CD14-positive monocyte (primary cell): ENCODE data around the gene ACE. TPM values are rescaled to one million over a fixed set of nuclear protein-coding genes. Genes with fewer than 3 reads are reported as not detected.

ENCODE experiments used
- DNase-seq, 3 donors: peaks; one replicate each; pipeline ENCODE4 v3.0.0-alpha.2; 2011 to 2022
- H2AFZ ChIP-seq: 2 replicates; pipeline ENCODE4 v1.6.0; 2012; ENCODE audit warnings: mild to moderate bottlenecking, low read depth, low read length, inconsistent platforms; ENCODE audit not compliant: insufficient read depth, poor library complexity, severe bottlenecking
- H3K27ac ChIP-seq, 2 donors: 1 replicate in 1 of 2; 2 replicates in 1 of 2; pipeline ENCODE4 v1.5.1; 2012 to 2013; ENCODE audit warnings: low read length in 2 of 2, control low read depth in 1 of 2, inconsistent platforms in 1 of 2, low read depth in 1 of 2, mild to moderate bottlenecking in 1 of 2
- H3K27me3 ChIP-seq, 2 donors: one replicate each; pipeline versions ENCODE4 v1.6.0 to v1.6.1; 2011 to 2013; ENCODE audit warnings: low read length in 2 of 2; ENCODE audit not compliant: control insufficient read depth in 2 of 2, insufficient read depth in 2 of 2
- H3K36me3 ChIP-seq, 2 donors: replicated peaks in 1 of 2; 1 replicate in 1 of 2; 2 replicates in 1 of 2; pipeline versions ENCODE4 v1.5.1 to v1.6.1; 2012 to 2013; ENCODE audit warnings: low read length in 2 of 2, control low read depth in 1 of 2, inconsistent platforms in 1 of 2, mild to moderate bottlenecking in 1 of 2; ENCODE audit not compliant: insufficient read depth in 2 of 2, control insufficient read depth in 1 of 2
- H3K4me1 ChIP-seq, 2 donors: 1 replicate in 1 of 2; 2 replicates in 1 of 2; pipeline versions ENCODE4 v1.5.1 to v1.6.1; 2012 to 2013; ENCODE audit warnings: low read length in 2 of 2, control low read depth in 1 of 2, inconsistent platforms in 1 of 2, mild to moderate bottlenecking in 1 of 2, moderate library complexity in 1 of 2; ENCODE audit not compliant: insufficient read depth in 2 of 2, control insufficient read depth in 1 of 2
- H3K4me2 ChIP-seq: replicated peaks from 2 replicates; pipeline ENCODE3; 2012; ENCODE audit warnings: low read length, moderate library complexity, mild to moderate bottlenecking; ENCODE audit not compliant: poor library complexity, severe bottlenecking; ENCODE audit errors: extremely low read depth
- H3K4me3 ChIP-seq, 3 experiments: fragments of 200-600 bp in 1 of 3; sonication (generic) in 1 of 3; replicated peaks in 1 of 3; 1 replicate in 2 of 3; 2 replicates in 1 of 3; pipeline ENCODE4 v1.5.1; 2011 to 2013; ENCODE audit warnings: low read length in 3 of 3, mild to moderate bottlenecking in 3 of 3, control low read depth in 2 of 3, low read depth in 2 of 3, inconsistent platforms in 1 of 3, moderate library complexity in 1 of 3
- H3K79me2 ChIP-seq: 2 replicates; pipeline ENCODE4 v1.6.0; 2012; ENCODE audit warnings: mild to moderate bottlenecking, control low read depth, inconsistent platforms, low read length, moderate library complexity; ENCODE audit not compliant: insufficient read depth
- H3K9ac ChIP-seq: 2 replicates; pipeline ENCODE4 v1.6.0; 2017; ENCODE audit warnings: low read length, mild to moderate bottlenecking; ENCODE audit not compliant: insufficient read depth, poor library complexity, severe bottlenecking
- H3K9me3 ChIP-seq, 2 donors: replicated peaks in 1 of 2; 1 replicate in 1 of 2; 2 replicates in 1 of 2; pipeline versions ENCODE4 v1.5.1 to v1.6.1; 2012 to 2013; ENCODE audit warnings: low read length in 2 of 2, control low read depth in 1 of 2; ENCODE audit not compliant: control insufficient read depth in 1 of 2, insufficient read depth in 1 of 2
- H4K20me1 ChIP-seq: 2 replicates; pipeline ENCODE4 v1.6.0; 2012; ENCODE audit warnings: mild to moderate bottlenecking, low read length, control low read depth, moderate library complexity; ENCODE audit not compliant: insufficient read depth
- H3K27ac Mint-ChIP-seq, 7 donors: one replicate each; pipeline ENCODE4 v1.8.0; 2020; ENCODE audit warnings: mild to moderate bottlenecking in 7 of 7, mixed read lengths in 7 of 7, moderate library complexity in 6 of 7, inconsistent platforms in 2 of 7
- H3K27me3 Mint-ChIP-seq, 3 donors: one replicate each; pipeline ENCODE4 v1.8.0; 2021 to 2022; ENCODE audit warnings: low read depth in 3 of 3, mild to moderate bottlenecking in 3 of 3, mixed read lengths in 3 of 3, moderate library complexity in 3 of 3, inconsistent platforms in 1 of 3
- H3K36me3 Mint-ChIP-seq, 2 donors: one replicate each; pipeline ENCODE4 v1.8.0; 2020; ENCODE audit warnings: mixed read lengths in 2 of 2, inconsistent platforms in 1 of 2, mild to moderate bottlenecking in 1 of 2
- H3K4me1 Mint-ChIP-seq: one replicate; pipeline ENCODE4 v1.8.0; 2020; ENCODE audit warnings: mild to moderate bottlenecking, mixed read lengths
- H3K4me3 Mint-ChIP-seq, 2 donors: one replicate each; pipeline ENCODE4 v1.8.0; 2020; ENCODE audit warnings: mild to moderate bottlenecking in 2 of 2, mixed read lengths in 2 of 2, moderate library complexity in 1 of 2
- H3K9me3 Mint-ChIP-seq, 7 donors: one replicate each; pipeline ENCODE4 v1.8.0; 2020 to 2022; ENCODE audit warnings: mixed read lengths in 7 of 7, mild to moderate bottlenecking in 6 of 7, moderate library complexity in 6 of 7, inconsistent platforms in 2 of 7
- CTCF ChIP-seq: fragments of 200-600 bp; IDR thresholded peaks from one replicate; pipeline ENCODE4 v1.8.0; 2022; ENCODE audit warnings: antibody characterized with exemption, mild to moderate bottlenecking
- WGBS: methylation state at CpG from one replicate; pipeline ENCODE4 v1.1.5; 2013; ENCODE audit warnings: missing lambda C conversion rate; ENCODE audit not compliant: insufficient coverage; 5-methylcytosine and 5-hydroxymethylcytosine counted together
- intact Hi-C, 2 donors: fragments of 100-400 bp; cut with micrococcal nuclease; formaldehyde crosslinking; loops; one replicate each; pipeline versions ENCODE4 v1.15.0 to v1.15.1; 2023
- polyA plus RNA-seq, 3 donors: library from polyadenylated mRNA; depleted of rRNA in 1 of 3; unstranded in 2 of 3; stranded (reverse) in 1 of 3; fragments of 300-500 nt in 2 of 3; fragments of >200 nt in 1 of 3; fragmentation: Illumina TruSeq in 2 of 3; gene quantifications; 1 replicate in 2 of 3; 2 replicates in 1 of 3; pipeline ENCODE4 v1.2.3, GENCODE V29; 2012 to 2021

ACE gene
- polyA plus RNA-seq, 3 donors = 0.55 TPM; not detected in 2

GRCh38 chr17:63534078-63534570 lies 57.3 kb downstream of the ACE start:
- H3K79me2 ChIP-seq = no peaks in the 10 kb centered on the region
- H3K27ac ChIP-seq = no peak overlapping the region
- Mint-ChIP-seq H3K27ac (peak overlapping the region in 1 of 7 donors; percentile 55), H3K36me3 (no peaks in the 10 kb centered on the region), H3K4me3 (no peak overlapping the region), H3K4me1 (peaks cover 4% of the 10 kb centered on the region), H3K9me3 (peaks cover 0 to 2% (median 0%) of the 10 kb centered on the region in 7 donors), H3K27me3 (peaks cover 23 to 29% (median 24%) of the 10 kb centered on the region in 3 donors)
- H4K20me1 ChIP-seq = no peaks in the 10 kb centered on the region
- no peak for DNase-seq
- H3K9ac ChIP-seq = no peak overlapping the region
- peaks cover 0 to 7% of the 10 kb centered on the region in 2 donors for H3K9me3 ChIP-seq
- no peak overlapping the region for H3K4me2 ChIP-seq
- H3K27me3 ChIP-seq = peaks cover 8 to 23% of the 10 kb centered on the region in 2 donors
- H3K4me1 ChIP-seq = no peaks in the 10 kb centered on the region
- H3K4me3 ChIP-seq = no peak overlapping the region
- H2AFZ ChIP-seq = no peak overlapping the region
- TF ChIP-seq CTCF = no peak
- intact Hi-C loops = no loop called here
- WGBS = 95% methylated on average over 17 of the region's 17 CpGs
- H3K36me3 ChIP-seq = no peaks in the 10 kb centered on the region

- intact Hi-C loops = no loop called here
- H3K4me3 Mint-ChIP-seq = no peak overlapping the region
- no peak overlapping the region for H3K9ac ChIP-seq
- no peak for DNase-seq
- H3K4me1 ChIP-seq = no peaks in the 10 kb centered on the region
- H3K9me3 ChIP-seq = peaks cover 0 to 7% of the 10 kb centered on the region in 2 donors
- H3K9me3 Mint-ChIP-seq = peaks cover 0 to 4% (median 0%) of the 10 kb centered on the region in 7 donors
- no peaks in the 10 kb centered on the region for H3K36me3 ChIP-seq
- H3K27me3 ChIP-seq = peaks cover 8 to 31% of the 10 kb centered on the region in 2 donors
- no peaks in the 10 kb centered on the region for H4K20me1 ChIP-seq
- TF ChIP-seq CTCF = no peak
- WGBS = 95% methylated on average over 13 of the region's 13 CpGs
- no peak overlapping the region for H3K27ac ChIP-seq
- no peak overlapping the region for H3K4me2 ChIP-seq
- H3K4me1 Mint-ChIP-seq = peaks cover 4% of the 10 kb centered on the region
- H3K27ac Mint-ChIP-seq = no peak overlapping the region
- H2AFZ ChIP-seq = no peak overlapping the region
- no peaks in the 10 kb centered on the region for H3K79me2 ChIP-seq
- H3K4me3 ChIP-seq = no peak overlapping the region
- H3K36me3 Mint-ChIP-seq = no peaks in the 10 kb centered on the region
- H3K27me3 Mint-ChIP-seq = peaks cover 25 to 36% (median 30%) of the 10 kb centered on the region in 3 donors
Measured at GRCh38 chr17:63534816-63535455, 58.1 kb downstream of the ACE start.
